ENCODE results near the gene BIRC2. TPM values are rescaled to one million over a fixed set of nuclear protein-coding genes. Genes with fewer than 3 reads are reported as not detected.

BIRC2 gene
- total RNA-seq, 1 experiment from 2014 or later: 76.8 TPM

- ChIA-PET CTCF (no interaction called here), POLR2A (interaction anchor here (0.6 kb wide), 2 partner anchors 11 to 298 kb away, joined by 4 to 7 read pairs; no protein-coding TSS in a partner anchor)
- Histone ChIP-seq H3K36me3 (ENCODE audit: control insufficient read depth, insufficient read depth, low read length) (peaks cover 53% of the 10 kb centered on the region), H3K27me3 (ENCODE audit: control insufficient read depth, insufficient read depth, low read length) (no peaks in the 10 kb centered on the region), H3K4me3 (ENCODE audit: low read depth in 2 of 2, low read length in 2 of 2) (no peak overlapping the region), H3K9me3 (ENCODE audit: control insufficient read depth, insufficient read depth, low read depth, low read length) (no peaks in the 10 kb centered on the region), H3K27ac (ENCODE audit: low read length) (no peak overlapping the region), H3K4me1 (ENCODE audit: control insufficient read depth, insufficient read depth, low read length) (no peaks in the 10 kb centered on the region; the same call in 1 of the 2 replicates)
- in situ Hi-C loops (cut with HindIII; ENCODE audit: low pct_unique_long_range_greater_than_20kb, low sequenced_read_pairs): no loop called here
- BruUV-seq (replicated peaks): no TSS peak
- 0 out of 2 replicates have a peak, but pooled peaks have one; percentile 35 for TF ChIP-seq POLR2AphosphoS5 (IDR thresholded peaks at IDR 0.05; ENCODE audit: low read depth, low read length)
- TF ChIP-seq TCF7L2 (IDR thresholded peaks at IDR 0.05; ENCODE audit: low read depth, low read length): no peak
- DNase-seq (ENCODE audit: low read depth, low spot score) (no peak), ATAC-seq (peak; percentile 61)
- intact Hi-C loops (cut with micrococcal nuclease; ENCODE audit: unreplicated experiment): no loop called here
Measured at GRCh38 chr11:102361086-102362031, 14.3 kb downstream of the BIRC2 start.

- H3K4me1 ChIP-seq (ENCODE audit: control insufficient read depth, insufficient read depth, low read length): no peaks in the 10 kb centered on the region
- ChIA-PET CTCF (no interaction called here), POLR2A (no interaction called here)
- ATAC-seq: no peak
- intact Hi-C loops (cut with micrococcal nuclease; ENCODE audit: unreplicated experiment): no loop called here
- TF ChIP-seq, protein P1, sequence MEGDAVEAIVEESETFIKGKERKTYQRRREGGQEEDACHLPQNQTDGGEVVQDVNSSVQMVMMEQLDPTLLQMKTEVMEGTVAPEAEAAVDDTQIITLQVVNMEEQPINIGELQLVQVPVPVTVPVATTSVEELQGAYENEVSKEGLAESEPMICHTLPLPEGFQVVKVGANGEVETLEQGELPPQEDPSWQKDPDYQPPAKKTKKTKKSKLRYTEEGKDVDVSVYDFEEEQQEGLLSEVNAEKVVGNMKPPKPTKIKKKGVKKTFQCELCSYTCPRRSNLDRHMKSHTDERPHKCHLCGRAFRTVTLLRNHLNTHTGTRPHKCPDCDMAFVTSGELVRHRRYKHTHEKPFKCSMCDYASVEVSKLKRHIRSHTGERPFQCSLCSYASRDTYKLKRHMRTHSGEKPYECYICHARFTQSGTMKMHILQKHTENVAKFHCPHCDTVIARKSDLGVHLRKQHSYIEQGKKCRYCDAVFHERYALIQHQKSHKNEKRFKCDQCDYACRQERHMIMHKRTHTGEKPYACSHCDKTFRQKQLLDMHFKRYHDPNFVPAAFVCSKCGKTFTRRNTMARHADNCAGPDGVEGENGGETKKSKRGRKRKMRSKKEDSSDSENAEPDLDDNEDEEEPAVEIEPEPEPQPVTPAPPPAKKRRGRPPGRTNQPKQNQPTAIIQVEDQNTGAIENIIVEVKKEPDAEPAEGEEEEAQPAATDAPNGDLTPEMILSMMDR (IDR thresholded peaks at IDR 0.05): no peak
- TF ChIP-seq TCF7L2 (IDR thresholded peaks at IDR 0.05; ENCODE audit: low read depth, low read length) (no peak), POLR2AphosphoS5 (IDR thresholded peaks at IDR 0.05; ENCODE audit: low read depth, low read length) (no peak), SIN3A (IDR thresholded peaks at IDR 0.05; ENCODE audit: borderline replicate concordance, insufficient read depth, low read depth, low read length) (no peak)
- TF ChIP-seq, protein P2, sequence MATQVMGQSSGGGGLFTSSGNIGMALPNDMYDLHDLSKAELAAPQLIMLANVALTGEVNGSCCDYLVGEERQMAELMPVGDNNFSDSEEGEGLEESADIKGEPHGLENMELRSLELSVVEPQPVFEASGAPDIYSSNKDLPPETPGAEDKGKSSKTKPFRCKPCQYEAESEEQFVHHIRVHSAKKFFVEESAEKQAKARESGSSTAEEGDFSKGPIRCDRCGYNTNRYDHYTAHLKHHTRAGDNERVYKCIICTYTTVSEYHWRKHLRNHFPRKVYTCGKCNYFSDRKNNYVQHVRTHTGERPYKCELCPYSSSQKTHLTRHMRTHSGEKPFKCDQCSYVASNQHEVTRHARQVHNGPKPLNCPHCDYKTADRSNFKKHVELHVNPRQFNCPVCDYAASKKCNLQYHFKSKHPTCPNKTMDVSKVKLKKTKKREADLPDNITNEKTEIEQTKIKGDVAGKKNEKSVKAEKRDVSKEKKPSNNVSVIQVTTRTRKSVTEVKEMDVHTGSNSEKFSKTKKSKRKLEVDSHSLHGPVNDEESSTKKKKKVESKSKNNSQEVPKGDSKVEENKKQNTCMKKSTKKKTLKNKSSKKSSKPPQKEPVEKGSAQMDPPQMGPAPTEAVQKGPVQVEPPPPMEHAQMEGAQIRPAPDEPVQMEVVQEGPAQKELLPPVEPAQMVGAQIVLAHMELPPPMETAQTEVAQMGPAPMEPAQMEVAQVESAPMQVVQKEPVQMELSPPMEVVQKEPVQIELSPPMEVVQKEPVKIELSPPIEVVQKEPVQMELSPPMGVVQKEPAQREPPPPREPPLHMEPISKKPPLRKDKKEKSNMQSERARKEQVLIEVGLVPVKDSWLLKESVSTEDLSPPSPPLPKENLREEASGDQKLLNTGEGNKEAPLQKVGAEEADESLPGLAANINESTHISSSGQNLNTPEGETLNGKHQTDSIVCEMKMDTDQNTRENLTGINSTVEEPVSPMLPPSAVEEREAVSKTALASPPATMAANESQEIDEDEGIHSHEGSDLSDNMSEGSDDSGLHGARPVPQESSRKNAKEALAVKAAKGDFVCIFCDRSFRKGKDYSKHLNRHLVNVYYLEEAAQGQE (IDR thresholded peaks at IDR 0.05; ENCODE audit: insufficient read depth in 1 of 2, low read depth in 2 of 2, low read length in 1 of 2): no peak
- BruUV-seq (replicated peaks): TSS peak; percentile 6
- no peaks in the 10 kb centered on the region for H3K27me3 ChIP-seq (ENCODE audit: control insufficient read depth, insufficient read depth, low read length)
- H3K36me3 ChIP-seq (ENCODE audit: control insufficient read depth, insufficient read depth, low read length): peaks cover 65% of the 10 kb centered on the region
- no peaks in the 10 kb centered on the region for H3K9me3 ChIP-seq (ENCODE audit: control insufficient read depth, insufficient read depth, low read depth, low read length)
- no peak overlapping the region for H3K4me3 ChIP-seq (ENCODE audit: low read depth in 2 of 2, low read length in 2 of 2)
- H3K27ac ChIP-seq (ENCODE audit: low read length): no peak overlapping the region
- in situ Hi-C loops (cut with HindIII; ENCODE audit: low pct_unique_long_range_greater_than_20kb, low sequenced_read_pairs): no loop called here
- DNase-seq (ENCODE audit: low read depth, low spot score): no peak
Measured at GRCh38 chr11:102364991-102365390, 18.0 kb downstream of the BIRC2 start.
